GM19239 (cell line): ENCODE data around the gene UBAP2L.
"Not testable (repeated sequence)": the region's sequence is repeated elsewhere in the genome, so short reads cannot be mapped to it uniquely, and the experiment has no call there.

Experiments used
- DNase-seq: peaks from one replicate; pipeline ENCODE4 v3.0.0; 2011; ENCODE audit warnings: low spot score; ENCODE audit not compliant: insufficient read length
- FAIRE-seq: peaks from 2 replicates; lab custom pipeline; 2011; peaks lifted over from hg19 to GRCh38; lab: Jason Lieb, UNC

Gene UBAP2L

GRCh38 chr1:154193821-154194220, 26.9 kb upstream of the UBAP2L start:
- DNase-seq (no peak), FAIRE-seq (no peak)

GRCh38 chr1:154198756-154199562, 21.8 kb upstream of the UBAP2L start:
- FAIRE-seq (peak; percentile 79), DNase-seq (no peak)

GRCh38 chr1:154199563-154199879, 21.2 kb upstream of the UBAP2L start:
- FAIRE-seq (no peak), DNase-seq (no peak)

GRCh38 chr1:154205778-154206177, 15.0 kb upstream of the UBAP2L start:
- not testable (repeated sequence) for DNase-seq, FAIRE-seq

GRCh38 chr1:154206196-154206595, 14.6 kb upstream of the UBAP2L start, which contains the start of gene CFAP141:
Gene CFAP141 (minus strand): TSS chr1:154206333. CDS start chr1:154206307, 26 bp downstream.
- no peak for DNase-seq

GRCh38 chr1:154207262-154207661, 13.5 kb upstream of the UBAP2L start:
- FAIRE-seq, result no peak
- no peak for DNase-seq

More at GRCh38 chr1:154206196-154206595, 14.6 kb upstream of the UBAP2L start, which contains the start of gene CFAP141:
- FAIRE-seq, result no peak

- FAIRE-seq, result no peak
Measured at GRCh38 chr1:154208677-154209388, 11.9 kb upstream of the UBAP2L start.

GRCh38 chr1:154212083-154212482, 8.7 kb upstream of the UBAP2L start:
- FAIRE-seq (no peak), DNase-seq (no peak)

More at GRCh38 chr1:154208677-154209388, 11.9 kb upstream of the UBAP2L start:
- no peak for DNase-seq

GRCh38 chr1:154213274-154213673, 7.5 kb upstream of the UBAP2L start:
- no peak for FAIRE-seq
- no peak for DNase-seq

- no peak for FAIRE-seq
- no peak for DNase-seq
Measured at GRCh38 chr1:154218545-154218944, 2.2 kb upstream of the UBAP2L start.

- DNase-seq, result no peak
- peak; percentile 69 for FAIRE-seq
Measured at GRCh38 chr1:154219541-154219940, 1.2 kb upstream of the UBAP2L start.

GRCh38 chr1:154220970-154221277, 169 bp downstream of the UBAP2L start:
- FAIRE-seq (no peak), DNase-seq (no peak)

GRCh38 chr1:154221278-154222001, 685 bp downstream of the UBAP2L start:
- FAIRE-seq (peak; percentile 57), DNase-seq (no peak)

GRCh38 chr1:154222518-154222917, 1.8 kb downstream of the UBAP2L start:
- FAIRE-seq, result no peak
- no peak for DNase-seq

- DNase-seq (no peak), FAIRE-seq (no peak)
Measured at GRCh38 chr1:154222918-154223317, 2.2 kb downstream of the UBAP2L start.

- no peak for FAIRE-seq
- DNase-seq, result no peak
Measured at GRCh38 chr1:154223621-154224020, 2.9 kb downstream of the UBAP2L start.

GRCh38 chr1:154225370-154225769, 4.6 kb downstream of the UBAP2L start:
- FAIRE-seq (no peak), DNase-seq (no peak)

GRCh38 chr1:154231112-154231511, 10.4 kb downstream of the UBAP2L start:
- not testable (repeated sequence) for FAIRE-seq, DNase-seq

GRCh38 chr1:154233127-154233526, 12.4 kb downstream of the UBAP2L start:
- not testable (repeated sequence) for DNase-seq, FAIRE-seq

- no peak for FAIRE-seq
- DNase-seq, result no peak
Measured at GRCh38 chr1:154236855-154237254, 16.1 kb downstream of the UBAP2L start.

- DNase-seq (no peak), FAIRE-seq (no peak)
Measured at GRCh38 chr1:154237435-154237834, 16.7 kb downstream of the UBAP2L start.
